Measurements from ENCODE around the gene STX12.
"Not testable (repeated sequence)": the region's sequence is repeated elsewhere in the genome, so short reads cannot be mapped to it uniquely, and the experiment has no call there.

The STX12 gene

DNA sequence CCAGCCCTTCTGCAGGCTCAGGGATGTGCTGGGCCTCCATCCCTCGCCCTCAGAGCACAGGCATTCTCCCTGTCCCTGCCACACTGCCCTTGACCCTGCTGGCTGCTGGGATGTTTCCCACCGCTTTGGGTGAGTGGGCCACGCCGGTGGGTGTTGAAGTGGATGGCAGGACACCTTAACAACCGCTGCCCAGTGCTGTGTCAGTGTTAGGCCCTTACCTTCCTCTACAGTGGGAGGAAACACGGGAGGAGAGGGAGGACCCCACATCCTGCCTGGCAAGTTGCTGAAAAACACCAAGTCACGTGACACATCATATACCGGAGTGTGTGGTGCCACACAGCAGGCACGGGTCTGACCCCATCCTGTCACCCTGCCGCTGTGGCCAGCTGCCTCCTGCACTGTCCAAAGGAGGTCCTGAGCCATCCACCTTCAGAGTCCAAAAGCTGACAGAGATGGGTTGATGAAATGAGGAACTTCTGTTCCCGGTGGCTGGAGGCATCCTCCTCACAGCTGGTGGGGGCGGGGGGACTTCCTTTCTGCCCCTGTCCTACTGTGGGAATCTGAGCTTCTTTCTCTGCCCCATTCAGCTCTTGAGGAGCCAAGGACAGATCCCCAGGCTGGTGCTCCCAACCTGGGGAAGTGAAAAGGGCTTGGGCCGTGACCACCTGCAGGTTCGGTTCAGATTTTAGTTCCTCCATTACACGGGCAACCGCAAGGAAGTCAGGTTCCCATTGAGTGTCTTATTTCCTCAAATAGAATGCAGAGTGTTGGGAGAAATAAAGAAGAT lies 96.1 kb downstream of the STX12 start:
- TF ChIP-seq, protein P1, sequence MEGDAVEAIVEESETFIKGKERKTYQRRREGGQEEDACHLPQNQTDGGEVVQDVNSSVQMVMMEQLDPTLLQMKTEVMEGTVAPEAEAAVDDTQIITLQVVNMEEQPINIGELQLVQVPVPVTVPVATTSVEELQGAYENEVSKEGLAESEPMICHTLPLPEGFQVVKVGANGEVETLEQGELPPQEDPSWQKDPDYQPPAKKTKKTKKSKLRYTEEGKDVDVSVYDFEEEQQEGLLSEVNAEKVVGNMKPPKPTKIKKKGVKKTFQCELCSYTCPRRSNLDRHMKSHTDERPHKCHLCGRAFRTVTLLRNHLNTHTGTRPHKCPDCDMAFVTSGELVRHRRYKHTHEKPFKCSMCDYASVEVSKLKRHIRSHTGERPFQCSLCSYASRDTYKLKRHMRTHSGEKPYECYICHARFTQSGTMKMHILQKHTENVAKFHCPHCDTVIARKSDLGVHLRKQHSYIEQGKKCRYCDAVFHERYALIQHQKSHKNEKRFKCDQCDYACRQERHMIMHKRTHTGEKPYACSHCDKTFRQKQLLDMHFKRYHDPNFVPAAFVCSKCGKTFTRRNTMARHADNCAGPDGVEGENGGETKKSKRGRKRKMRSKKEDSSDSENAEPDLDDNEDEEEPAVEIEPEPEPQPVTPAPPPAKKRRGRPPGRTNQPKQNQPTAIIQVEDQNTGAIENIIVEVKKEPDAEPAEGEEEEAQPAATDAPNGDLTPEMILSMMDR (conservative IDR thresholded peaks at IDR 0.05; ENCODE audit: low read depth), result no peak
- no peak for DNase-seq (ENCODE audit: low spot score)
- H3K27ac ChIP-seq, result peak overlapping the region; percentile 6; the same call in 1 of the 2 replicates
- POLR2A ChIA-PET (ENCODE audit: low non-redundant PET), result no interaction called here
- CTCF ChIA-PET, result interaction anchor here (0.5 to 1.0 kb wide), 3 partner anchors 10 to 1171 kb away, joined by 3 read pairs; no protein-coding TSS in a partner anchor

GRCh38 chr1:27869719-27870085 lies 96.7 kb downstream of the STX12 start:
- no peak overlapping the region for H3K27ac ChIP-seq
- no peak for DNase-seq (ENCODE audit: low spot score)
- TF ChIP-seq, protein P1 (conservative IDR thresholded peaks at IDR 0.05; ENCODE audit: low read depth), result no peak
- ChIA-PET POLR2A (ENCODE audit: low non-redundant PET) (no interaction called here), CTCF (interaction anchor here (0.6 kb wide), 1 partner anchor 11 kb away, joined by 3 read pairs; no protein-coding TSS in a partner anchor)

DNA sequence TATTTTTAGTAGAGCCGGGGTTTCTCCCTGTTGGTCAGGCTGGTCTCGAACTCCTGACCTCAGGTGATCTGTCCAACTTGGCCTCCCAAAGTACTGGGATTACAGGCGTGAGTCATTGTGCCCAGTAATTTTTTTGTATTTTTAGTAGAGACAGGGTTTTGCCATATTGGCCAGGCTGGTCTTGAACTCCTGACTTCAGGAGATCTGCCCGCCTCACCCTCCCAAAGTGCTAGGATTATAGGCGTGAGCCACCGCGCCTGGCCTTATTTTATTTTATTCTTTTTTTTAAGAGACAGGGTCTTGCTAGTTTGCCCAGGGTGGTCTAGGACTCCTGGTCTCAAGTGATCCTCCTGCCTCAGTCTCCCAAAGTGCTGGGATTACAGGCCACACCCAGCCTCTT lies 98.1 kb downstream of the STX12 start:
- H3K27ac ChIP-seq; DNase-seq (ENCODE audit: low spot score); POLR2A ChIA-PET (ENCODE audit: low non-redundant PET): not testable (repeated sequence)
- CTCF ChIA-PET, result interaction anchor here (0.9 kb wide), 1 partner anchor 87 kb away, joined by 4 read pairs; no protein-coding TSS in a partner anchor

GRCh38 chr1:27872059-27872801 lies 99.2 kb downstream of the STX12 start, which contains the start of gene THEMIS2:
THEMIS2 (plus strand) TSS chr1:27872544; CDS start chr1:27872572, 28 bp downstream.
- TF ChIP-seq, protein P1 (conservative IDR thresholded peaks at IDR 0.05; ENCODE audit: low read depth), result no peak
- ChIA-PET POLR2A (ENCODE audit: low non-redundant PET) (no interaction called here), CTCF (no interaction called here)
- H3K27ac ChIP-seq, result peak within 1 kb of the TSS; percentile 31
- peak; percentile 57 for DNase-seq (ENCODE audit: low spot score)

DNA sequence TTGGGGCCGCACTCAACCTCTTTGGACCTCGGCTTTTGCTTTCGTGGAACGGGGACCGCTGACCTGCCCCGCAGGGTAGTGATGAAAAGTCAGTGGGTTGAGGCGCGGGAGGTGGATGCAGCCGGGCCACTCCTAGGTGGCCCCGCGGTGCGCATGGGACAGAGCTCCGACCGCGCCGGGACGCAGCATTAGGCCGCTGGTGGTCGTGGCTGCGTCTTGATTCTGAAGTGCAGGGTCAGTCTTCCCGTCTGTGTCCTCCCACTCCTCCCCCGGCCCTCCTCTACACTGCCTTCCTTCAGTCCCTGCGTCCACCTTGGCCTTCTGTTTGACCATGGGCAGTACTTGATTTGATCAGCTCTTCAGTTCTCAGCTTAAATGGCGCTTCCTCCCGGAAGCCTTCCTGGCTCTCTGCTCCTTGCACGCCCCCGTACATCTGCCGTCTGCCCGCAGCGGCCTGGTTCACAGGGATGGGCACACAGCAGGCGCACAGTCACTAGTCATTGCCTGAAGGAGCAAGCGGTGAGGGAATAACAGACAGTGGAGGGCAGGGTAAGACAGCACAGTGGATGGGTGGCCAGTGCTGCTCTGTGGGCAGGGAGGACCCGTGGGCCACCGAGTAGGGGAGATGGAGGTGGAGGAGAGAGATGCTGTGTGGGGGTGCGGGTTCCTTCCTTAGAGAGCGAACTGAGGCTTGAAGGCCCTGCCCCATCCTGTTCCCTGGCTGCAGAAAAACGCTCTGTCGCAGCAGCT lies 100.0 kb downstream of the STX12 start:
- ChIA-PET POLR2A (ENCODE audit: low non-redundant PET) (no interaction called here), CTCF (no interaction called here)
- TF ChIP-seq, protein P1 (conservative IDR thresholded peaks at IDR 0.05; ENCODE audit: low read depth), result no peak
- no peak for DNase-seq (ENCODE audit: low spot score)
- peak overlapping the region; percentile 31 for H3K27ac ChIP-seq

DNA sequence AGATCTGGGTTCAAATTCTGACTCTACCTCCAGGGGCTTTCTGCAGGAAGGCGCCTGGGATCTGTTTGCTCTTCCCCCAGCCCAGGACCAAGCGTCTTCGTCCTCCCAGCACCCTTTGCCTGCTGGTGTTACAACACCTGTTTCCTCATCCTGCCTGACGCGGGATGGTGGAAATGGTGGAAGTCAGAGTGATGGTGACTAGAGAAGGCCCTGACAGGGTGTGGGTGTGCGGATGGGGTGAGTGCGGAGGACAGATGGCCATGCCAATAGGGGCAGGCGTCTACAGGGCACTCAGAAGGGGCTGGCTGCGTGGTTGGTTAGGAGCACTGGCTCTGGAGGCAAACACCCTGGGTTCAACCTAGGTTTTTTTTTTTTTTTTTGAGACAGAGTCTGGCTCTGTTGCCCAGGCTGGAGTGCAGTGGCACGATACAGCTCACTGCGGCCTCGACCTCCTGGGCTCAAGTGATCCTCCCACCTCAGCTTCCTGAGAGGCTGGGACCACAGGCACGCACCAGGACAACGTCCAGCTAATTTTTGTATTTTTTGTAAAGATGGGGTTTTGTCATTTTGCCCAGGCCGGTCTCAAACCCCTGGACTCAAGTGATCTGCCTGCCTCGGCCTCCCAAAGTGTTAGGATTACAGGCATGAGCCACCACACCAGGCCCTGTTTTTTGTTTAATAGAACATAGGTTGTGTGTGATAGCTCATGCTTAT lies 100.8 kb downstream of the STX12 start:
- CTCF ChIA-PET, result interaction anchor here (1.5 kb wide), 1 partner anchor 16 kb away, joined by 7 read pairs; no protein-coding TSS in a partner anchor
- POLR2A ChIA-PET (ENCODE audit: low non-redundant PET), result no interaction called here
- H3K27ac ChIP-seq, result no peak overlapping the region
- TF ChIP-seq, protein P1 (conservative IDR thresholded peaks at IDR 0.05; ENCODE audit: low read depth), result no peak
- DNase-seq (ENCODE audit: low spot score), result no peak
